Hepatocyte (in vitro differentiated cells): ENCODE data around the gene CACNA1B.

Source experiments
- EZH2 ChIP-seq: fragments of 200-600 bp; sonication (generic); IDR thresholded peaks from 2 replicates; pipeline ENCODE4 v1.6.1; 2016; ENCODE audit warnings: antibody characterized with exemption, mild to moderate bottlenecking, borderline replicate concordance
- EZH2phosphoT487 ChIP-seq: fragments of 200-600 bp; sonication (generic); IDR thresholded peaks from one replicate; pipeline ENCODE4 v1.6.1; 2018; ENCODE audit warnings: antibody characterized with exemption, mild to moderate bottlenecking, low read depth, moderate library complexity; ENCODE audit not compliant: unreplicated experiment, severe bottlenecking
- TF ChIP-seq, protein P1 (sequence below): fragments of 200-600 bp; sonication (generic); IDR thresholded peaks from 2 replicates; pipeline ENCODE4 v1.5.1; 2016; ENCODE audit warnings: antibody characterized with exemption, mild to moderate bottlenecking; ENCODE audit not compliant: poor library complexity

- TF ChIP-seq, protein P1, sequence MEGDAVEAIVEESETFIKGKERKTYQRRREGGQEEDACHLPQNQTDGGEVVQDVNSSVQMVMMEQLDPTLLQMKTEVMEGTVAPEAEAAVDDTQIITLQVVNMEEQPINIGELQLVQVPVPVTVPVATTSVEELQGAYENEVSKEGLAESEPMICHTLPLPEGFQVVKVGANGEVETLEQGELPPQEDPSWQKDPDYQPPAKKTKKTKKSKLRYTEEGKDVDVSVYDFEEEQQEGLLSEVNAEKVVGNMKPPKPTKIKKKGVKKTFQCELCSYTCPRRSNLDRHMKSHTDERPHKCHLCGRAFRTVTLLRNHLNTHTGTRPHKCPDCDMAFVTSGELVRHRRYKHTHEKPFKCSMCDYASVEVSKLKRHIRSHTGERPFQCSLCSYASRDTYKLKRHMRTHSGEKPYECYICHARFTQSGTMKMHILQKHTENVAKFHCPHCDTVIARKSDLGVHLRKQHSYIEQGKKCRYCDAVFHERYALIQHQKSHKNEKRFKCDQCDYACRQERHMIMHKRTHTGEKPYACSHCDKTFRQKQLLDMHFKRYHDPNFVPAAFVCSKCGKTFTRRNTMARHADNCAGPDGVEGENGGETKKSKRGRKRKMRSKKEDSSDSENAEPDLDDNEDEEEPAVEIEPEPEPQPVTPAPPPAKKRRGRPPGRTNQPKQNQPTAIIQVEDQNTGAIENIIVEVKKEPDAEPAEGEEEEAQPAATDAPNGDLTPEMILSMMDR = no peak
- TF ChIP-seq EZH2 = no peak
- TF ChIP-seq EZH2phosphoT487 = no peak
Observed at GRCh38 chr9:137946993-137947392, 69.4 kb downstream of the CACNA1B start.
